PC-3 (cell line): ENCODE measurements around the gene SRGAP2.
"Not testable (repeated sequence)": the region's sequence is repeated elsewhere in the genome, so short reads cannot be mapped to it uniquely, and the experiment has no call there.

Experiments
- CTCF ChIP-seq: fragments of 300-600 bp; sonication (generic); conservative IDR thresholded peaks from 2 replicates; pipeline ENCODE4 v1.5.1; 2017; ENCODE audit warnings: antibody characterized with exemption, low read depth, mild to moderate bottlenecking, low read length
- EZH2 ChIP-seq: fragments of 300-600 bp; sonication (generic); IDR thresholded peaks from one replicate; pipeline ENCODE4 v1.6.1; 2017; ENCODE audit warnings: antibody characterized with exemption, mild to moderate bottlenecking, low read length; ENCODE audit not compliant: unreplicated experiment
- EZH2phosphoT487 ChIP-seq: fragments of 300-600 bp; sonication (generic); IDR thresholded peaks from 2 replicates; pipeline ENCODE4 v1.6.1; 2018; ENCODE audit warnings: mild to moderate bottlenecking, antibody characterized with exemption, low read length, borderline replicate concordance

- not testable (repeated sequence) for TF ChIP-seq CTCF, EZH2, EZH2phosphoT487
These were observed 7.5 kb downstream of the SRGAP2 start for GRCh38 chr1:206210802-206211201.
